HepG2 (cell line): ENCODE measurements around the gene C19orf47. TPM values are rescaled to one million over a fixed set of nuclear protein-coding genes. Genes with fewer than 3 reads are reported as not detected.

Experiments used
- ATAC-seq: fragments of 200-7000 bp; cut with Tn5 transposase; 3 replicates; pipeline ENCODE4 v1.9.1; 2020; ENCODE audit warnings: mild to moderate bottlenecking, moderate library complexity
- BruUV-seq: library from RNA; stranded (reverse); fragments of 400-500 nt; replicated peaks from 2 replicates; lab custom pipeline; 2021; lab: Mats Ljungman, UMichigan
- CTCF ChIA-PET: fragments of 300-600 bp; formaldehyde crosslinking; extraction: SDS; loops from one replicate; lab custom pipeline; 2021; ENCODE audit warnings: low total read pairs, inconsistent platforms, low intra/inter-chr PET ratio; lab: Yijun Ruan, JAX
- POLR2A ChIA-PET: fragments of 350-600 bp; sonication (Branson Sonifier 250); formaldehyde crosslinking; loops from one replicate; lab custom pipeline; 2020; ENCODE audit warnings: antibody characterized with exemption, inconsistent platforms; lab: Yijun Ruan, JAX
- DNase-seq: peaks from one replicate; pipeline ENCODE4 v3.0.0-alpha.2; 2015; ENCODE audit warnings: low spot score
- FAIRE-seq: peaks from 3 replicates; lab custom pipeline; 2011; peaks lifted over from hg19 to GRCh38; lab: Jason Lieb, UNC
- H2AFZ ChIP-seq: one replicate; pipeline ENCODE4 v1.6.1; 2011; ENCODE audit warnings: low read length, inconsistent platforms
- H3K27ac ChIP-seq: fragments of 300-600 bp; 3 replicates; pipeline ENCODE4 v1.8.0; 2011; ENCODE audit warnings: mixed run types, mild to moderate bottlenecking, mixed read lengths, low read length, inconsistent platforms; ENCODE audit not compliant: insufficient read depth; ENCODE audit errors: extremely low read length
- H3K27me3 ChIP-seq, 2 experiments: fragments of 200-600 bp in 1 of 2; 2 replicates in 1 of 2; 3 replicates in 1 of 2; pipeline versions ENCODE4 v1.6.0 to v1.8.0; 2011; ENCODE audit warnings: low read length in 2 of 2, mild to moderate bottlenecking in 2 of 2, moderate library complexity in 2 of 2, inconsistent platforms in 1 of 2; ENCODE audit not compliant: insufficient read depth in 2 of 2, control insufficient read depth in 1 of 2
- H3K36me3 ChIP-seq, 2 experiments: fragments of 200-600 bp in 1 of 2; replicated peaks in 1 of 2; 2 replicates in 1 of 2; 3 replicates in 1 of 2; pipeline versions ENCODE4 v1.5.1 to v1.8.0; 2011; ENCODE audit warnings: low read length in 2 of 2, inconsistent platforms in 1 of 2; ENCODE audit not compliant: insufficient read depth in 2 of 2, control insufficient read depth in 1 of 2
- H3K4me1 ChIP-seq: 2 replicates; pipeline ENCODE4 v1.5.1; 2012; ENCODE audit warnings: low read length, inconsistent platforms; ENCODE audit not compliant: insufficient read depth
- H3K4me2 ChIP-seq: 2 replicates; pipeline ENCODE4 v1.6.0; 2011; ENCODE audit warnings: low read depth, low read length, inconsistent platforms
- H3K4me3 ChIP-seq, 3 experiments: fragments of 200-600 bp in 1 of 3; sonication (generic), shearing (Covaris generic) in 1 of 3; replicated peaks in 1 of 3; 2 replicates each; pipeline ENCODE4 v1.5.1; 2011 to 2016; ENCODE audit warnings: low read length in 3 of 3, inconsistent platforms in 2 of 3, low read depth in 2 of 3, mild to moderate bottlenecking in 2 of 3, control low read depth in 1 of 3, mixed read lengths in 1 of 3; ENCODE audit not compliant: insufficient read depth in 1 of 3
- H3K79me2 ChIP-seq: one replicate; pipeline ENCODE4 v1.6.1; 2011; ENCODE audit warnings: low read length, inconsistent platforms; ENCODE audit not compliant: insufficient read depth
- H3K9ac ChIP-seq: 2 replicates; pipeline ENCODE4 v1.6.0; 2011; ENCODE audit warnings: mild to moderate bottlenecking, low read depth, low read length, inconsistent platforms; ENCODE audit not compliant: insufficient read depth
- H3K9me3 ChIP-seq: 2 replicates; pipeline ENCODE4 v1.5.1; 2012; ENCODE audit warnings: mild to moderate bottlenecking, low read length
- H4K20me1 ChIP-seq: 2 replicates; pipeline ENCODE4 v1.6.0; 2011; ENCODE audit warnings: inconsistent platforms, mild to moderate bottlenecking, low read length, moderate library complexity; ENCODE audit not compliant: insufficient read depth
- ASH2L ChIP-seq: fragments of 300-600, 200-600 bp; sonication (generic); IDR thresholded peaks from 2 replicates; pipeline ENCODE4 v1.7.0; 2017; ENCODE audit warnings: low read depth, mild to moderate bottlenecking, moderate library complexity, mixed read lengths, low read length; ENCODE audit not compliant: insufficient read length
- CHD4 ChIP-seq: fragments of 200-600 bp; sonication (generic); IDR thresholded peaks from 2 replicates; pipeline ENCODE4 v1.7.0; 2017; ENCODE audit warnings: mild to moderate bottlenecking, low read length, borderline replicate concordance
- GLI4 ChIP-seq: sonication (generic); formaldehyde crosslinking; IDR thresholded peaks from 2 replicates; pipeline ENCODE4 v1.5.1; 2020; ENCODE audit warnings: missing genetic modification reagents, mild to moderate bottlenecking, moderate library complexity, borderline replicate concordance
- PCBP2 ChIP-seq: fragments of 200-400 bp; formaldehyde crosslinking; optimal IDR thresholded peaks from 2 replicates; pipeline ENCODE3; 2018; ENCODE audit warnings: low read length, low read depth; ENCODE audit not compliant: poor library complexity, severe bottlenecking
- REPIN1 ChIP-seq: sonication (generic); formaldehyde crosslinking; IDR thresholded peaks from 2 replicates; pipeline ENCODE4 v1.8.0; 2022; ENCODE audit warnings: missing genetic modification reagents, low read depth, mild to moderate bottlenecking, borderline replicate concordance
- THAP9 ChIP-seq: sonication (generic); formaldehyde crosslinking; IDR thresholded peaks from 2 replicates; pipeline ENCODE4; 2020; ENCODE audit warnings: missing genetic modification reagents, mild to moderate bottlenecking, borderline replicate concordance
- USF2 ChIP-seq, 2 experiments: sonication (generic) in 1 of 2; formaldehyde crosslinking in 1 of 2; IDR thresholded peaks; 2 replicates each; pipeline versions ENCODE4 v1.5.1 to v1.6.1; 2011 to 2020; ENCODE audit warnings: borderline replicate concordance in 1 of 2, low read depth in 1 of 2, low read length in 1 of 2, mild to moderate bottlenecking in 1 of 2, missing genetic modification reagents in 1 of 2, moderate library complexity in 1 of 2
- ZBTB46 ChIP-seq: sonication (generic); formaldehyde crosslinking; IDR thresholded peaks from 2 replicates; pipeline ENCODE4 v1.4.0; 2020; ENCODE audit warnings: mild to moderate bottlenecking, missing genetic modification reagents, borderline replicate concordance
- ZNF430 ChIP-seq: sonication (generic); formaldehyde crosslinking; IDR thresholded peaks from 2 replicates; pipeline ENCODE4 v1.9.0; 2021; ENCODE audit warnings: mild to moderate bottlenecking, missing genetic modification reagents
- ZNF614 ChIP-seq: IDR thresholded peaks from 2 replicates; pipeline ENCODE4 v1.6.1; 2018; ENCODE audit warnings: missing biosample characterization, missing genetic modification reagents, inconsistent platforms, borderline replicate concordance
- ZNF672 ChIP-seq: sonication (generic); formaldehyde crosslinking; IDR thresholded peaks from 2 replicates; pipeline ENCODE4 v1.8.1; 2022; ENCODE audit warnings: missing genetic modification reagents
- WGBS: methylation state at CpG from one replicate; pipeline ENCODE4 v1.1.6; 2017; ENCODE audit warnings: low lambda C conversion rate; 5-methylcytosine and 5-hydroxymethylcytosine counted together
- in situ Hi-C: cut with HindIII; loops from 2 replicates; pipeline ENCODE4 v1.10.0; 2017; ENCODE audit warnings: low pct_unique_long_range_greater_than_20kb; ENCODE audit not compliant: extremely low pct_ligation_motif_present
- intact Hi-C: fragments of 100-400 bp; cut with micrococcal nuclease; formaldehyde crosslinking; loops from one replicate; pipeline ENCODE4 v1.10.0; 2022; ENCODE audit not compliant: unreplicated experiment
- polyA plus RNA-seq, 8 experiments: library from polyadenylated mRNA; depleted of rRNA in 3 of 8; stranded (reverse) in 7 of 8; unstranded in 1 of 8; fragments of >200 nt; fragmentation: Illumina TruSeq in 4 of 8; extraction: Trizol in 4 of 8; gene quantifications; 2 replicates each; pipeline versions ENCODE4 v1.2.1 to v1.2.3, GENCODE V29; 2011 to 2016; ENCODE audit warnings: low read depth in 4 of 8, missing spikeins in 1 of 8, mixed read lengths in 1 of 8; ENCODE audit not compliant: insufficient read depth in 1 of 8
- total RNA-seq, 5 experiments: library from RNA; depleted of rRNA; stranded (reverse); fragments of >200 nt; fragmentation: Illumina TruSeq; extraction: Trizol; gene quantifications; 2 replicates each; pipeline ENCODE4 v1.2.3, GENCODE V29; 2016; ENCODE audit warnings: low read depth in 1 of 5
- TF ChIP-seq, protein P1 (sequence below): sonication (generic); formaldehyde crosslinking; IDR thresholded peaks from 2 replicates; pipeline ENCODE4 v1.8.0; 2022; ENCODE audit warnings: missing genetic modification reagents, mild to moderate bottlenecking, moderate library complexity, borderline replicate concordance
- TF ChIP-seq, protein P2 (sequence below): sonication (generic); formaldehyde crosslinking; IDR thresholded peaks from 2 replicates; pipeline ENCODE4 v1.5.1; 2020; ENCODE audit warnings: mild to moderate bottlenecking, missing genetic modification reagents, moderate library complexity

The C19orf47 gene
- total and polyA plus RNA-seq, 2 of the 13 experiments (the other 11 are each of a cell fraction or from before 2014, with no cell fraction given), result 8.1 to 10.6 TPM

GRCh38 chr19:40369797-40370196, 21.6 kb upstream of the C19orf47 start:
- no peak for ATAC-seq
- FAIRE-seq, result no peak
- Histone ChIP-seq H3K27me3 (no peaks in the 10 kb centered on the region), H2AFZ (no peak overlapping the region), H3K36me3 (peaks cover 3 to 12% of the 10 kb centered on the region in 2 experiments; a peak in 3 of 5 replicates), H3K9me3 (no peaks in the 10 kb centered on the region), H3K79me2 (no peaks in the 10 kb centered on the region), H3K4me2 (no peak overlapping the region), H3K4me1 (no peaks in the 10 kb centered on the region), H4K20me1 (no peaks in the 10 kb centered on the region), H3K4me3 (no peak overlapping the region), H3K27ac (no peak overlapping the region), H3K9ac (no peak overlapping the region)
- no peak for DNase-seq
- ChIA-PET CTCF (no interaction called here), POLR2A (no interaction called here)
- intact Hi-C loops (no loop called here), in situ Hi-C loops (no loop called here)
- WGBS, result 94% methylated on average over 5 of the region's 12 CpGs
- no TSS peak for BruUV-seq
- TF ChIP-seq, protein P1, sequence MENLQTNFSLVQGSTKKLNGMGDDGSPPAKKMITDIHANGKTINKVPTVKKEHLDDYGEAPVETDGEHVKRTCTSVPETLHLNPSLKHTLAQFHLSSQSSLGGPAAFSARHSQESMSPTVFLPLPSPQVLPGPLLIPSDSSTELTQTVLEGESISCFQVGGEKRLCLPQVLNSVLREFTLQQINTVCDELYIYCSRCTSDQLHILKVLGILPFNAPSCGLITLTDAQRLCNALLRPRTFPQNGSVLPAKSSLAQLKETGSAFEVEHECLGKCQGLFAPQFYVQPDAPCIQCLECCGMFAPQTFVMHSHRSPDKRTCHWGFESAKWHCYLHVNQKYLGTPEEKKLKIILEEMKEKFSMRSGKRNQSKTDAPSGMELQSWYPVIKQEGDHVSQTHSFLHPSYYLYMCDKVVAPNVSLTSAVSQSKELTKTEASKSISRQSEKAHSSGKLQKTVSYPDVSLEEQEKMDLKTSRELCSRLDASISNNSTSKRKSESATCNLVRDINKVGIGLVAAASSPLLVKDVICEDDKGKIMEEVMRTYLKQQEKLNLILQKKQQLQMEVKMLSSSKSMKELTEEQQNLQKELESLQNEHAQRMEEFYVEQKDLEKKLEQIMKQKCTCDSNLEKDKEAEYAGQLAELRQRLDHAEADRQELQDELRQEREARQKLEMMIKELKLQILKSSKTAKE (CRISPR knock-in tag), result no peak
- TF ChIP-seq ZNF614 (CRISPR knock-in tag) (no peak), ZBTB46 (CRISPR knock-in tag) (no peak), USF2 (IDR thresholded peaks at IDR 0.05; ENCODE audit: low read depth, low read length) (no peak), USF2 (CRISPR knock-in tag; IDR thresholded peaks at IDR 0.05; ENCODE audit: borderline replicate concordance) (no peak), ZNF430 (CRISPR knock-in tag) (no peak), GLI4 (CRISPR knock-in tag) (no peak), CHD4 (no peak), ZNF672 (no peak), REPIN1 (no peak), THAP9 (no peak), PCBP2 (no peak), ASH2L (no peak)
- TF ChIP-seq, protein P2, sequence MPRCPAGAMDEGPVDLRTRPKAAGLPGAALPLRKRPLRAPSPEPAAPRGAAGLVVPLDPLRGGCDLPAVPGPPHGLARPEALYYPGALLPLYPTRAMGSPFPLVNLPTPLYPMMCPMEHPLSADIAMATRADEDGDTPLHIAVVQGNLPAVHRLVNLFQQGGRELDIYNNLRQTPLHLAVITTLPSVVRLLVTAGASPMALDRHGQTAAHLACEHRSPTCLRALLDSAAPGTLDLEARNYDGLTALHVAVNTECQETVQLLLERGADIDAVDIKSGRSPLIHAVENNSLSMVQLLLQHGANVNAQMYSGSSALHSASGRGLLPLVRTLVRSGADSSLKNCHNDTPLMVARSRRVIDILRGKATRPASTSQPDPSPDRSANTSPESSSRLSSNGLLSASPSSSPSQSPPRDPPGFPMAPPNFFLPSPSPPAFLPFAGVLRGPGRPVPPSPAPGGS (CRISPR knock-in tag), result no peak
